ENCODE results near the gene TRIM47. TPM values are rescaled to one million over a fixed set of nuclear protein-coding genes. Genes with fewer than 3 reads are reported as not detected.

Gene TRIM47
- total RNA-seq, 2 experiments from 2014 or later = 33.9 to 43.4 TPM

GRCh38 chr17:75902406-75902805, 24.0 kb upstream of the TRIM47 start:
- peaks cover 21% of the 10 kb centered on the region for H3K4me1 Mint-ChIP-seq
- ChIA-PET POLR2A (no interaction called here), CTCF (interaction anchor here (0.6 to 2.0 kb wide), 6 partner anchors 24 to 100 kb away, joined by 3 to 5 read pairs (median 4); partner anchors contain the start of genes TRIM47 and WBP2)
- H3K4me3 Mint-ChIP-seq = no peak overlapping the region
- peak overlapping the region; percentile 5 for H3K27ac Mint-ChIP-seq
- no peaks in the 10 kb centered on the region for H3K9me3 Mint-ChIP-seq
- DNase-seq = no peak
- H3K36me3 Mint-ChIP-seq (ENCODE audit: low read depth) = peaks cover 7% of the 10 kb centered on the region
- no peaks in the 10 kb centered on the region for H3K27me3 Mint-ChIP-seq

DNA sequence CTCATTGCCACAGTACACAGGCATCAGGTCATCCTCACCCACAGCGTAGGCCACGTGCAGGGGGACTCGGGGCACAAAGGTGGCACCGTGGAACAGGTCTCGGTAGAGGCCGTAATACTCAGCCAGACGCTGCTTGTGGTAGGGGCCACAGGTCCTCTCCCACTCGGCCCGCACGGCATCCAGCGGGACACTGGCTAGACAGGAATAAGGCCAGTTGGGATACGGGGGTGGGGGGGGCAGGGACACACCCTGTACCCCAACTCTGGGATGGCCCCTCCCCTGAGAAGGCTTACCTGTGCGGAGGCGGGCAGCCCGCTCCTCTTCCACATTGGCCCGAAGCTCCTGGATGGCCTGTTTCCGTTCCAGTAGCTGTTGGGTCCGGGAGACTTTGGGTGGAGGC, 23.3 kb upstream of the TRIM47 start:
- H3K27me3 Mint-ChIP-seq = no peaks in the 10 kb centered on the region
- POLR2A ChIA-PET = no interaction called here
- peaks cover 8% of the 10 kb centered on the region for H3K36me3 Mint-ChIP-seq (ENCODE audit: low read depth)
- no peaks in the 10 kb centered on the region for H3K9me3 Mint-ChIP-seq
- H3K4me1 Mint-ChIP-seq = peaks cover 22% of the 10 kb centered on the region
- CTCF ChIA-PET = interaction anchor here (1.4 to 2.0 kb wide), 4 partner anchors 24 to 101 kb away, joined by 3 to 5 read pairs (median 4); partner anchors contain the start of gene WBP2
- DNase-seq = no peak
- no peak overlapping the region for H3K4me3 Mint-ChIP-seq
- no peak overlapping the region for H3K27ac Mint-ChIP-seq

DNA sequence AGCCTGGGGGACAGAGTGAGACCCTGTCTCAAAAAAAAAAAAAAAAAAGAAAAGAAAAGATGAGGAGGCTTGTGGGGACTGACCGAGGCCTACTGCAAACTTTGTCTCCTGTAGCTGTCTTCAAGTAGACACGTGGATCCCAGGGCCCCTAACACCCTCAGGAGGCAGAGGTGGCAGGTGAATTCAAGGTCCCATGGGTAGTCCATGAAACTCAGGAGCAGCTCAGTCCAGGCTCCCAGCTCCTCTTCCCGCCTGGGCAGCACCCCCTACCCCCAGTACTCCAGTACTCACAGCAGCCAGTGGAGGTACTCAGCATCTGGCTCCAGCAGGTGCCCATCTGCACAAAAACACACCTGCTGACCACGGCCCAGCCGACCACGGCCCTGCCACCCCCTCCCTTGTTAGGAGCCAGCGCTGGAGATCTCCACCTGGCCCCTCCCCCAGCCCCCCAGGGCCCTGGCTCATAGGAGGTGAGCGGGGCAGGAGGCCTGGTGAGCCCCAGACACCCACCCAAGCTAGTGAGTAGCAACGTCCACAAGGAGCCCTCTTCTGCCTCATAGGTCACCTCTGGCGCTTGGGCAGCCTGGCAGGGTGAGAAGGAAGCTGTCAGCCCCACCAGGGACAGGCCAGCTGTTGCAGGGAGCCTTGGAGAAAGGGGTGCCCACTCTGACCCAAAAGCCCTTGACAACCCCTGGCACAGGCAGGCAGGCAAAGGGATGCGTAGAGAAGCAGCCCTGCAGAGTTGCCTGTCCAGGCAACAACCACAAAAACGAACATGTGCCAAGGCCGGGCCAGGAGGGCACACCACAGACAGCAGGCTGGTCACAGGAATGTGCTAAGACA, 22.5 kb upstream of the TRIM47 start:
- H3K4me3 Mint-ChIP-seq = no peak overlapping the region
- no peaks in the 10 kb centered on the region for H3K27me3 Mint-ChIP-seq
- no peak for DNase-seq
- peaks cover 16% of the 10 kb centered on the region for H3K4me1 Mint-ChIP-seq
- H3K27ac Mint-ChIP-seq = no peak overlapping the region
- ChIA-PET CTCF (interaction anchor here (0.7 to 1.4 kb wide), 6 partner anchors 25 to 147 kb away, joined by 3 read pairs; no protein-coding TSS in a partner anchor), POLR2A (no interaction called here)
- no peaks in the 10 kb centered on the region for H3K9me3 Mint-ChIP-seq
- peaks cover 8% of the 10 kb centered on the region for H3K36me3 Mint-ChIP-seq (ENCODE audit: low read depth)

GRCh38 chr17:75899767-75900468, 21.5 kb upstream of the TRIM47 start:
- Mint-ChIP-seq H3K4me3 (no peak overlapping the region), H3K27me3 (no peaks in the 10 kb centered on the region), H3K27ac (no peak overlapping the region), H3K36me3 (ENCODE audit: low read depth) (peaks cover 11% of the 10 kb centered on the region), H3K4me1 (peaks cover 21% of the 10 kb centered on the region), H3K9me3 (no peaks in the 10 kb centered on the region)
- ChIA-PET POLR2A (no interaction called here), CTCF (interaction anchor here (0.7 to 1.4 kb wide), 5 partner anchors 24 to 146 kb away, joined by 3 read pairs; no protein-coding TSS in a partner anchor)
- DNase-seq = no peak

- DNase-seq = no peak
- H3K36me3 Mint-ChIP-seq (ENCODE audit: low read depth) = peaks cover 11% of the 10 kb centered on the region
- no peaks in the 10 kb centered on the region for H3K27me3 Mint-ChIP-seq
- H3K4me1 Mint-ChIP-seq = peaks cover 23% of the 10 kb centered on the region
- H3K27ac Mint-ChIP-seq = no peak overlapping the region
- no peak overlapping the region for H3K4me3 Mint-ChIP-seq
- POLR2A ChIA-PET = no interaction called here
- no peaks in the 10 kb centered on the region for H3K9me3 Mint-ChIP-seq
- CTCF ChIA-PET = no interaction called here
These were observed 21.0 kb upstream of the TRIM47 start for GRCh38 chr17:75899353-75899752.

GRCh38 chr17:75898791-75899190, 20.4 kb upstream of the TRIM47 start:
- CTCF ChIA-PET = interaction anchor here (0.6 to 4.1 kb wide), 6 partner anchors 20 to 116 kb away, joined by 3 to 17 read pairs (median 4); partner anchors contain the start of genes TRIM47 and WBP2
- peaks cover 26% of the 10 kb centered on the region for H3K4me1 Mint-ChIP-seq
- H3K27ac Mint-ChIP-seq = no peak overlapping the region
- no peak overlapping the region for H3K4me3 Mint-ChIP-seq
- no peaks in the 10 kb centered on the region for H3K9me3 Mint-ChIP-seq
- POLR2A ChIA-PET = interaction anchor here (0.6 kb wide), 1 partner anchor 105 kb away, joined by 3 read pairs; no protein-coding TSS in a partner anchor
- peaks cover 11% of the 10 kb centered on the region for H3K36me3 Mint-ChIP-seq (ENCODE audit: low read depth)
- no peak for DNase-seq
- no peaks in the 10 kb centered on the region for H3K27me3 Mint-ChIP-seq

- Mint-ChIP-seq H3K27me3 (no peaks in the 10 kb centered on the region), H3K27ac (peak overlapping the region; percentile 31), H3K4me3 (peak overlapping the region; percentile 59), H3K36me3 (ENCODE audit: low read depth) (peaks cover 11% of the 10 kb centered on the region), H3K4me1 (peaks cover 25% of the 10 kb centered on the region), H3K9me3 (no peaks in the 10 kb centered on the region)
- ChIA-PET POLR2A (interaction anchor here (0.6 kb wide), 1 partner anchor 104 kb away, joined by 3 read pairs; no protein-coding TSS in a partner anchor), CTCF (interaction anchor here (0.7 to 4.1 kb wide), 4 partner anchors 20 to 43 kb away, joined by 3 to 17 read pairs (median 6); partner anchors contain the start of genes TRIM47 and WBP2)
- no peak for DNase-seq
These were observed 19.7 kb upstream of the TRIM47 start for GRCh38 chr17:75898065-75898464.

GRCh38 chr17:75897160-75898019, 19.0 kb upstream of the TRIM47 start:
- peaks cover 11% of the 10 kb centered on the region for H3K36me3 Mint-ChIP-seq (ENCODE audit: low read depth)
- peak overlapping the region; percentile 59 for H3K4me3 Mint-ChIP-seq
- H3K9me3 Mint-ChIP-seq = no peaks in the 10 kb centered on the region
- no peak for DNase-seq
- CTCF ChIA-PET = interaction anchor here (0.7 to 4.1 kb wide), 9 partner anchors 10 to 131 kb away, joined by 3 to 17 read pairs (median 3); partner anchors contain the start of genes TRIM47 and WBP2
- H3K27ac Mint-ChIP-seq = peak overlapping the region; percentile 78
- POLR2A ChIA-PET = interaction anchor here (0.8 to 1.1 kb wide), 2 partner anchors 53 to 64 kb away, joined by 3 read pairs; partner anchors contain the start of gene UNC13D
- no peaks in the 10 kb centered on the region for H3K27me3 Mint-ChIP-seq
- H3K4me1 Mint-ChIP-seq = peaks cover 25% of the 10 kb centered on the region

DNA sequence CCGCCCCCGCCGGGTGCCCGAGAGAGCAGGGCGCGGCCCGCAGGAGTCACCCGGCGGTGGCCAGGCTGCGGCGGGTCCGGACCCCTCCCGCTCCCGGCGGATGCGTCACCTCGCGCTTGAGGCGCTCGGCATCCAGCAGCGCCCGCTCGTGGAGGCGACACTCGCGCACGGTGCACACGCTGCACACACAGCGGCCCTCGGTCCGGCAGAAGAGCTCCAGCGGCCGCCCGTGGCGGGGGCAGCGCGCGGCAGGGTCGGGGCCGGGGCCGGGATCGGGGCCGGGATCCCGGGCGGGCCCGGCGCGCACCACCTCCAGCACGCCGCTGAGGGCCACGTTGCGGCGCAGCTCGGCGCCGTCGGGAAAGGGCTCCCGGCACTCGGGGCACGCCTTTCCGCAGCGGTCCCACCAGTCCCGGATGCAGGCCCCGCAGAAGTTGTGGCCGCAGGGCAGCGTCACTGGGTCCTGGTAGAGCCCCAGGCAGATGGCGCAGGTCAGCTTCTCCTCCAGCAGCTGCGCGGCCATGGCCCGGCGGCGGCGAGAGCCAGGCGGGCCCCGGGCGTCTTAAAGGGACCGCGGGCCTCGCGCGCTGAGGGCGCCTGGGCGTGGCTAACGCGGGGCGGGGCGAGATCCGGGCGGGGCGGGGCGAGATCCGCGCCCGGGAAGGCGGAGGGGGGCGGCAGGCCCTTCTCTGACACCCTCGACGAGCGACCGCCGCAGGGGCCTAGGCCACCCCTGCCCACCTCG, 18.2 kb upstream of the TRIM47 start, which contains the start of gene TRIM65:
Gene TRIM65, minus strand, starts transcription at position 537 of the 745 bp plus-strand sequence. Its CDS starts 14 bp downstream, at position 523.
- Mint-ChIP-seq H3K4me3 (peak within 1 kb of the TSS; percentile 74), H3K27ac (peak within 1 kb of the TSS; percentile 88), H3K9me3 (no peaks in the 10 kb centered on the region), H3K4me1 (peaks cover 25% of the 10 kb centered on the region), H3K27me3 (no peaks in the 10 kb centered on the region), H3K36me3 (ENCODE audit: low read depth) (peaks cover 9% of the 10 kb centered on the region)
- peak; percentile 69 for DNase-seq
- CTCF ChIA-PET = interaction anchor here (0.5 to 4.1 kb wide), 23 partner anchors 9 to 501 kb away, joined by 3 to 17 read pairs (median 4); partner anchors contain the start of genes TRIM47 and WBP2
- POLR2A ChIA-PET = interaction anchor here (0.7 to 1.1 kb wide), 3 partner anchors 53 to 67 kb away, joined by 3 read pairs; partner anchors contain the start of gene UNC13D

- no peaks in the 10 kb centered on the region for H3K27me3 Mint-ChIP-seq
- H3K36me3 Mint-ChIP-seq (ENCODE audit: low read depth) = peaks cover 9% of the 10 kb centered on the region
- POLR2A ChIA-PET = interaction anchor here (0.7 kb wide), 1 partner anchor 66 kb away, joined by 3 read pairs; no protein-coding TSS in a partner anchor
- peaks cover 25% of the 10 kb centered on the region for H3K4me1 Mint-ChIP-seq
- CTCF ChIA-PET = interaction anchor here (0.8 to 4.1 kb wide), 18 partner anchors 9 to 502 kb away, joined by 3 to 17 read pairs (median 4); partner anchors contain the start of genes TRIM47 and WBP2
- DNase-seq = no peak
- peak overlapping the region; percentile 74 for H3K4me3 Mint-ChIP-seq
- peak overlapping the region; percentile 88 for H3K27ac Mint-ChIP-seq
- no peaks in the 10 kb centered on the region for H3K9me3 Mint-ChIP-seq
These were observed 17.2 kb upstream of the TRIM47 start for GRCh38 chr17:75895370-75896155.
